Muscle of leg (tissue), 11 donors: ENCODE results near the gene SPOCK3. TPM values are rescaled to one million over a fixed set of nuclear protein-coding genes. Genes with fewer than 3 reads are reported as not detected.
A peak's percentile ranks its signal among the peaks of the same experiment; 100 is the strongest.

Source experiments
- DNase-seq: peaks from one replicate; pipeline ENCODE4 v3.0.0; 2013
- H3K27ac ChIP-seq: one replicate; pipeline ENCODE4 v1.5.1; 2013; ENCODE audit warnings: mild to moderate bottlenecking, low read length, control low read depth
- H3K27me3 ChIP-seq: one replicate; pipeline ENCODE4 v1.6.1; 2013; ENCODE audit warnings: low read length; ENCODE audit not compliant: control insufficient read depth, insufficient read depth
- H3K36me3 ChIP-seq: one replicate; pipeline ENCODE4 v1.6.1; 2013; ENCODE audit warnings: low read length; ENCODE audit not compliant: control insufficient read depth, insufficient read depth
- H3K4me1 ChIP-seq: one replicate; pipeline ENCODE4 v1.6.1; 2013; ENCODE audit warnings: low read length; ENCODE audit not compliant: control insufficient read depth, insufficient read depth
- H3K4me3 ChIP-seq: one replicate; pipeline ENCODE4 v1.5.1; 2013; ENCODE audit warnings: low read length, control low read depth
- H3K9me3 ChIP-seq: replicated peaks from 2 replicates; pipeline ENCODE4 v1.6.1; 2013; ENCODE audit warnings: low read depth, low read length; ENCODE audit not compliant: control insufficient read depth
- WGBS: methylation state at CpG from one replicate; pipeline ENCODE4 v1.1.5; 2013; ENCODE audit warnings: missing lambda C conversion rate; ENCODE audit not compliant: insufficient coverage; 5-methylcytosine and 5-hydroxymethylcytosine counted together
- polyA plus RNA-seq, 8 donors: library from polyadenylated mRNA; unstranded; fragments of 120-200 nt; gene quantifications; one replicate each; pipeline versions ENCODE4 v1.2.1 to v1.2.3, GENCODE V29; 2013; ENCODE audit warnings: inconsistent platforms in 1 of 8, low replicate concordance in 1 of 8; ENCODE audit not compliant: insufficient read length in 8 of 8, insufficient read depth in 1 of 8
- total RNA-seq: library from RNA; stranded (reverse); fragments of 120-200 nt; gene quantifications from one replicate; pipeline ENCODE4 v1.2.4, GENCODE V29; 2013

SPOCK3 gene
- total and polyA plus RNA-seq, 9 donors, result 0.69 to 1.8 (median 1.1) TPM

- H3K4me3 ChIP-seq, result no peak overlapping the region
- H3K27me3 ChIP-seq, result no peaks in the 10 kb centered on the region
- no peak overlapping the region for H3K27ac ChIP-seq
- DNase-seq, result peak; percentile 0
- H3K9me3 ChIP-seq, result no peaks in the 10 kb centered on the region
- no peaks in the 10 kb centered on the region for H3K4me1 ChIP-seq
- H3K36me3 ChIP-seq, result no peaks in the 10 kb centered on the region
These were observed 154.5 kb downstream of the SPOCK3 start for GRCh38 chr4:167079762-167080161.

DNA sequence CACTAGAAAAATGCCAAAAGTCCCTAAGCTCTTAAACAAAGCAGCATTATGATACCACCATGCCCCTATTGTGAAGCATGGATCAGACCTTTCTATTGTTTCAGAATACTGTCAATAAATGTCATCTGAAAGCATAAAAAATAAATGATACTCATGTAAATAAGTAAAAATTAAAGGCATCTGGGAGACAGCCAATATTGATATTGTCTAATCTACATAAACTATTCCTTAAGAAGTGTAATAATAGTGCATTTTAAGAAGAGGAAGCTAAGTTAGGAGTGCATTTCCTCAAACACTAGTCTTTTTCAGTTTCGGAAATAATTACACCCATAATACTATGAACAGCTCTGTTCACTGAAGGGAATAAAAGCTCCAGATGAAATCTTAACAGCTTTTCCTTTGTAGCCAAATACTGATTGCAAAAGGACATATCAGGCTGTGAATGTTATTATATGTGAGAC, 181.6 kb downstream of the SPOCK3 start:
- Histone ChIP-seq H3K36me3 (no peaks in the 10 kb centered on the region), H3K4me3 (no peak overlapping the region), H3K9me3 (no peaks in the 10 kb centered on the region), H3K27ac (no peak overlapping the region), H3K4me1 (no peaks in the 10 kb centered on the region), H3K27me3 (no peaks in the 10 kb centered on the region)
- no CpG with 5 or more reads among the region's 1 CpG for WGBS
- DNase-seq, result peak; percentile 1

DNA sequence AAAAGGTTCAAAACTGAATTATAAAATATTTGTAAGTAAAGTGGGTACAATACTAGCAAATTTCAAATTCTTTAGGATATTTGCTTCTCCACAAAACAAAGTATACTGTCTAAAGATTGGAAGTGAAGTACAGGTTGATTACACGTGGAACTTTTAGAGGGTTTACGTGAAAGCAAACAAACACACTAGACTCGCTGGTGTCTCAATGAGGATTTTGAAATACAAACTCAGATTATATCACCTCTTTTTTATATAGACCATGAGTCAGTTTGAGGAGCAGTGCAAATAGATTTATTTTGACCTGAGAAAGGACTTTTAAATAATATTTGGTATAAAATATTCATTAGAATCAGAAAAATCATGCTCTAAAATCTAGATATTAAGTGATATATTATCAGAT, 185.0 kb downstream of the SPOCK3 start:
- Histone ChIP-seq H3K27me3 (no peaks in the 10 kb centered on the region), H3K27ac (no peak overlapping the region), H3K9me3 (no peaks in the 10 kb centered on the region), H3K4me3 (no peak overlapping the region), H3K36me3 (no peaks in the 10 kb centered on the region), H3K4me1 (no peaks in the 10 kb centered on the region)
- DNase-seq, result no peak
- WGBS, result no CpG with 5 or more reads among the region's 3 CpGs

- no peaks in the 10 kb centered on the region for H3K27me3 ChIP-seq
- no peaks in the 10 kb centered on the region for H3K4me1 ChIP-seq
- no peaks in the 10 kb centered on the region for H3K9me3 ChIP-seq
- no peak overlapping the region for H3K4me3 ChIP-seq
- no peak overlapping the region for H3K27ac ChIP-seq
- DNase-seq, result no peak
- no peaks in the 10 kb centered on the region for H3K36me3 ChIP-seq
- WGBS, result no CpG with 5 or more reads among the region's 1 CpG
These were observed 192.8 kb downstream of the SPOCK3 start for GRCh38 chr4:167041524-167041923.

DNA sequence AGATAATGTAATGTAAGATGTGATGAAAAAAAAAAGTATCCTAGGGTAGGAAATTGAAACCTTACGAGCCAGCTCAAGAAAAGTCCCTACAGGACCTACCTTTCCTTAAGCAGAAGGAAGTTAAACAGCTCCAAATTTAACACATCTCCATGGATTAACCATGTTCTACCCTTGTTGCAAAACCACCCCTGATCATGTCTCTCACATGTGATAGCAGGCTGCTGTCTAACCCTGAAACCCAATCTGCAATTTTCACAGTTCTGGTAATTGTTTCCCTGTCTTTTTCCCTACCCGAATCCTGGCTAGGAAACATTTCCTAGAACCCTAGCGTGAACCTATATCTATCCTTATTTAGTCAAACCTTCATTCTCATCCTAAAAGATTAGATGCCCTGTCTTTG, 198.9 kb downstream of the SPOCK3 start:
- H3K36me3 ChIP-seq, result no peaks in the 10 kb centered on the region
- no peak overlapping the region for H3K4me3 ChIP-seq
- H3K27ac ChIP-seq, result no peak overlapping the region
- no peaks in the 10 kb centered on the region for H3K9me3 ChIP-seq
- no peak for DNase-seq
- WGBS, result 73% methylated on average over 2 of the region's 3 CpGs
- H3K4me1 ChIP-seq, result no peaks in the 10 kb centered on the region
- H3K27me3 ChIP-seq, result no peaks in the 10 kb centered on the region

- Histone ChIP-seq H3K36me3 (no peaks in the 10 kb centered on the region), H3K27ac (no peak overlapping the region), H3K4me1 (no peaks in the 10 kb centered on the region), H3K9me3 (no peaks in the 10 kb centered on the region), H3K27me3 (no peaks in the 10 kb centered on the region), H3K4me3 (no peak overlapping the region)
- no CpG with 5 or more reads among the region's 2 CpGs for WGBS
- DNase-seq, result no peak
These were observed 199.3 kb downstream of the SPOCK3 start for GRCh38 chr4:167034983-167035382.

DNA sequence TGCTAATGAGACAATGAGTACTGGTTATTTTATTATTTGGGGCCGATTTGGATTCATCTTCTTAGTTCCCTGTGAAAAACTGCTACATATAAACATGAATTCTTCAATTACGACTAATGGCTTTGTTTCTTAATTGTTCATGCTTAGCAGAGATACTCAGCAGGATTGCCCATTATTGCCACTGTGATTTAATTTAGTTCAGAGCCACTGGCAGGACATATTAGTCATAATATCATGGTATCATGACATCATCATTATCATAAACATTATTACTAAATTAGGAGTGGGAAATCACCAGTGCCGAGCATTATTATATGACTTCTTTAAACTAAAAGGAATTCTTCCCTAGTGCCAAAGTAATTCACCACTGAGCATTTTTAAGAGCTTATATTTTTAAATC, 201.4 kb downstream of the SPOCK3 start:
- Histone ChIP-seq H3K4me3 (no peak overlapping the region), H3K36me3 (no peaks in the 10 kb centered on the region), H3K9me3 (no peaks in the 10 kb centered on the region), H3K27me3 (no peaks in the 10 kb centered on the region), H3K4me1 (no peaks in the 10 kb centered on the region), H3K27ac (no peak overlapping the region)
- no CpG with 5 or more reads among the region's 3 CpGs for WGBS
- no peak for DNase-seq

- no peaks in the 10 kb centered on the region for H3K27me3 ChIP-seq
- no peak overlapping the region for H3K4me3 ChIP-seq
- no peaks in the 10 kb centered on the region for H3K9me3 ChIP-seq
- H3K4me1 ChIP-seq, result no peaks in the 10 kb centered on the region
- DNase-seq, result no peak
- no CpG with 5 or more reads among the region's 3 CpGs for WGBS
- no peaks in the 10 kb centered on the region for H3K36me3 ChIP-seq
- H3K27ac ChIP-seq, result no peak overlapping the region
These were observed 202.6 kb downstream of the SPOCK3 start for GRCh38 chr4:167031534-167032156.

DNA sequence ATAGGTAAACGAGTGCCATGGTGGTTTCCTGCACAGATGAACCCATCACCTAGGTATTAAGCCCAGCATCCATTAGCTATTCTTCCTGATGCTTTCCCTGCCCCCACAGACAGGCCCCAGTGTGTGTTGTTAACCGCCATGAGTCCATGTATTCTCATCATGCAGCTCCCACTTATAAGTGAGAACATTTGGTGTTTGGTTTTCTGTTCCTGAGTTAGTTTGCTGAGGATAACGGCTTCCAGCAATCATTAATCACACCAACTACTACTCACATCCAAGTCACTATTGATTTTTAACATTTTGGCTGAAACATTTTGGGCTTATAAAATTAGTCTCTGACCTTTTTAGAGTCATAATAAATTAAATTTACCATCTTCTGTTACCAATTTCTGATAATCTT, 205.3 kb downstream of the SPOCK3 start:
- Histone ChIP-seq H3K9me3 (no peaks in the 10 kb centered on the region), H3K27me3 (no peaks in the 10 kb centered on the region), H3K36me3 (no peaks in the 10 kb centered on the region), H3K4me3 (no peak overlapping the region), H3K27ac (no peak overlapping the region), H3K4me1 (no peaks in the 10 kb centered on the region)
- no peak for DNase-seq
- WGBS, result no CpG with 5 or more reads among the region's 3 CpGs

DNA sequence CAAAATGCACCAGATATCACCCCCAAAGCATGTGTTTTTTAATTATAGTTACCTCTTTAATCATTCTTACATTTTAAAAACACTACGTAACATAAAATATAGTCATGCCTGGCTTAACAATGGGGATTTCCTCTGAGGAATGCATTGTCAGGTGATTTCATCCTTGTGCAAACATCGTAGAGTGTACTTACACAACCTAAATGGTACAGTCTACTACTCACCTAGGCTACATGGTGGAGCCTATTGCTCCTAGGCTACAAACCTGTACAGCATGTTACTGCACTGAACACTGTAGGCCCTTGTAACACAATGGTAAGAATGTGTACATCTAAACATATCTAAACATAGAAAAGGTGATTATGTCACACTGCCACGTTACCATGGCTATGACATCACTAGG, 208.6 kb downstream of the SPOCK3 start:
- H3K4me3 ChIP-seq, result no peak overlapping the region
- DNase-seq, result no peak
- H3K36me3 ChIP-seq, result no peaks in the 10 kb centered on the region
- H3K4me1 ChIP-seq, result no peaks in the 10 kb centered on the region
- no peaks in the 10 kb centered on the region for H3K9me3 ChIP-seq
- no peak overlapping the region for H3K27ac ChIP-seq
- WGBS, result 100% methylated on average over 1 of the region's 3 CpGs
- no peaks in the 10 kb centered on the region for H3K27me3 ChIP-seq

DNA sequence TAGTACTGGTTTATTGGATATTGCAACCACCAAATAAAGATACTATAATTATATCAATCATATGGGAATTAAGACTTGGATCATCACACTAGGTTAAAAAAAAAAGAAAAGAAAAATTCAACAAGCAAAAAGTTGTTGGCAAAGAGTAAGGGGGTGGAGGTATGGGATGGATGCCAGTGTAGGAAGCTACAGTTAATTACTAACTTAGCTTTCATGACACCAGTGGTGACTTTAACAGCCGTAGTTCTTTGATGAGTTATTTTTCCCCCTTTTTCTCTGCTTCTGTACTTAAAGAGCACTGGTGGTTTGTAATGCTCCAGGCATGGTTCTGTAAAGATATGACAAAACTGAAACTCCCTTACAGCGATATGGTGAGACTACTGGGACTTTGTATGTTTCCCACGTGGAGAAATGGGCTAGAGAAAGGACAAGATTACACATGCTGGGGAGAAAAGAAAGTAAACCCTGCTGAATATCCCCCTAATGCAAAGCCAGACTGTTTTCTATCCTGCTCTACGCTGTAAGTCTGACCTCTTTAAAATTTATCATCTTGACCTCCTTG, 210.8 kb downstream of the SPOCK3 start:
- no peaks in the 10 kb centered on the region for H3K36me3 ChIP-seq
- no peaks in the 10 kb centered on the region for H3K4me1 ChIP-seq
- H3K27ac ChIP-seq, result no peak overlapping the region
- no peaks in the 10 kb centered on the region for H3K9me3 ChIP-seq
- DNase-seq, result no peak
- WGBS, result no CpG with 5 or more reads among the region's 4 CpGs
- H3K4me3 ChIP-seq, result no peak overlapping the region
- no peaks in the 10 kb centered on the region for H3K27me3 ChIP-seq
